ENCODE data around the gene METTL14.
"Not testable (repeated sequence)": the region's sequence is repeated elsewhere in the genome, so short reads cannot be mapped to it uniquely, and the experiment has no call there.

METTL14 gene

GRCh38 chr4:118684873-118685811 lies at the start of gene METTL14:
METTL14 (plus strand) TSS chr4:118685392; CDS start chr4:118685535, 143 bp downstream.
- CTCF ChIA-PET, result interaction anchor here (1.0 to 1.5 kb wide), 5 partner anchors 9 to 282 kb away, joined by 3 to 6 read pairs (median 3); no protein-coding TSS in a partner anchor
- DNase-seq (ENCODE audit: low read depth, low spot score), result peak; percentile 29
- TF ChIP-seq CTCF (IDR thresholded peaks at IDR 0.05; ENCODE audit: insufficient read depth, low read length, missing control alignments), result peak; percentile 23
- H3K4me3 ChIP-seq (ENCODE audit: low read depth, low read length), result peak within 1 kb of the TSS; percentile 68
- POLR2A ChIA-PET, result interaction anchor here (0.6 to 1.2 kb wide), 2 partner anchors 9 to 45 kb away, joined by 3 to 4 read pairs; no protein-coding TSS in a partner anchor

GRCh38 chr4:118636126-118636525 lies 49.1 kb upstream of the METTL14 start:
- DNase-seq (ENCODE audit: low read depth, low spot score); CTCF ChIA-PET; H3K4me3 ChIP-seq (ENCODE audit: low read depth, low read length); POLR2A ChIA-PET: not testable (repeated sequence)

- H3K4me3 ChIP-seq (ENCODE audit: low read depth, low read length); POLR2A ChIA-PET; DNase-seq (ENCODE audit: low read depth, low spot score): not testable (repeated sequence)
- TF ChIP-seq CTCF (IDR thresholded peaks at IDR 0.05; ENCODE audit: insufficient read depth, low read length, missing control alignments), result peak; percentile 22
- CTCF ChIA-PET, result interaction anchor here (0.8 to 2.6 kb wide), 5 partner anchors 224 to 306 kb away, joined by 3 to 17 read pairs (median 3); partner anchors contain the start of gene SYNPO2
Measured at GRCh38 chr4:118664665-118665064, 20.5 kb upstream of the METTL14 start.

GRCh38 chr4:118669220-118669619 lies 16.0 kb upstream of the METTL14 start:
- POLR2A ChIA-PET; DNase-seq (ENCODE audit: low read depth, low spot score); H3K4me3 ChIP-seq (ENCODE audit: low read depth, low read length); CTCF ChIA-PET: not testable (repeated sequence)

- DNase-seq (ENCODE audit: low read depth, low spot score); H3K4me3 ChIP-seq (ENCODE audit: low read depth, low read length); POLR2A ChIA-PET: not testable (repeated sequence)
- CTCF ChIA-PET, result interaction anchor here (1.5 kb wide), 1 partner anchor 297 kb away, joined by 6 read pairs; no protein-coding TSS in a partner anchor
Measured at GRCh38 chr4:118670968-118671367, 14.2 kb upstream of the METTL14 start.

- ChIA-PET POLR2A (no interaction called here), CTCF (interaction anchor here (1.0 to 2.4 kb wide), 3 partner anchors 9 to 293 kb away, joined by 3 to 7 read pairs (median 6); partner anchors contain the start of gene METTL14)
- H3K4me3 ChIP-seq (ENCODE audit: low read depth, low read length), result no peak overlapping the region
- TF ChIP-seq CTCF (IDR thresholded peaks at IDR 0.05; ENCODE audit: insufficient read depth, low read length, missing control alignments), result peak; percentile 18
- no peak for DNase-seq (ENCODE audit: low read depth, low spot score)
Measured at GRCh38 chr4:118676128-118676527, 9.1 kb upstream of the METTL14 start.

- no peak for DNase-seq (ENCODE audit: low read depth, low spot score)
- ChIA-PET CTCF (no interaction called here), POLR2A (no interaction called here)
- H3K4me3 ChIP-seq (ENCODE audit: low read depth, low read length), result no peak overlapping the region
- TF ChIP-seq CTCF (IDR thresholded peaks at IDR 0.05; ENCODE audit: insufficient read depth, low read length, missing control alignments), result no peak
Measured at GRCh38 chr4:118680808-118681207, 4.4 kb upstream of the METTL14 start.
